IMR-90 (cell line): ENCODE measurements around the gene ARHGAP8. TPM values are rescaled to one million over a fixed set of nuclear protein-coding genes. Genes with fewer than 3 reads are reported as not detected.

Experiments
- ATAC-seq: fragments of 200-7000 bp; cut with Tn5 transposase; 2 replicates; pipeline ENCODE4 v1.9.1; 2020; ENCODE audit warnings: low read depth, mild to moderate bottlenecking, moderate library complexity
- BruUV-seq: library from RNA; stranded (reverse); fragments of 400-500 nt; replicated peaks from 2 replicates; lab custom pipeline; 2021; lab: Mats Ljungman, UMichigan
- CTCF ChIA-PET: fragments of 300-600 bp; formaldehyde crosslinking; extraction: SDS; loops from one replicate; lab custom pipeline; 2021; ENCODE audit warnings: antibody characterized with exemption; lab: Yijun Ruan, JAX
- POLR2A ChIA-PET: fragments of 300-600 bp; sonication (Branson Sonifier 250); formaldehyde crosslinking; loops from one replicate; lab custom pipeline; 2022; ENCODE audit warnings: antibody characterized with exemption; ENCODE audit not compliant: unreplicated experiment; lab: Charles Lee
- DNase-seq: peaks from one replicate; pipeline ENCODE4 v3.0.0; 2013
- H2AFZ ChIP-seq: replicated peaks from 2 replicates; pipeline ENCODE3; 2013; ENCODE audit warnings: low read length, mild to moderate bottlenecking; ENCODE audit not compliant: poor library complexity
- H2AK5ac ChIP-seq: 2 replicates; pipeline ENCODE4 v1.6.1; 2013; ENCODE audit warnings: low read depth, low read length, inconsistent platforms
- H2AK9ac ChIP-seq: replicated peaks from 2 replicates; pipeline ENCODE3; 2013; ENCODE audit warnings: mild to moderate bottlenecking, low read depth, low read length, moderate library complexity; ENCODE audit not compliant: poor library complexity
- H2BK120ac ChIP-seq: 2 replicates; pipeline ENCODE4 v1.6.1; 2013; ENCODE audit warnings: low read depth, low read length, inconsistent platforms
- H2BK15ac ChIP-seq: 3 replicates; pipeline ENCODE4 v1.6.1; 2013; ENCODE audit warnings: low read depth, low read length, inconsistent platforms
- H2BK20ac ChIP-seq: 2 replicates; pipeline ENCODE4 v1.6.1; 2013; ENCODE audit warnings: low read depth, mild to moderate bottlenecking, inconsistent platforms, low read length, moderate library complexity
- H2BK5ac ChIP-seq: 2 replicates; pipeline ENCODE4 v1.6.1; 2013; ENCODE audit warnings: mild to moderate bottlenecking, low read depth, low read length, inconsistent platforms; ENCODE audit not compliant: poor library complexity, severe bottlenecking
- H3K14ac ChIP-seq: replicated peaks from 2 replicates; pipeline ENCODE4 v1.6.1; 2013; ENCODE audit warnings: low read depth, low read length, inconsistent platforms
- H3K18ac ChIP-seq: 2 replicates; pipeline ENCODE4 v1.6.1; 2013; ENCODE audit warnings: low read depth, low read length, control low read depth
- H3K23ac ChIP-seq: 2 replicates; pipeline ENCODE4 v1.6.1; 2013; ENCODE audit warnings: low read depth, low read length, inconsistent platforms
- H3K27ac ChIP-seq: 2 replicates; pipeline ENCODE4 v1.5.1; 2013; ENCODE audit warnings: mild to moderate bottlenecking, control low read depth, low read length; ENCODE audit not compliant: insufficient read depth
- H3K27me3 ChIP-seq: 2 replicates; pipeline ENCODE4 v1.6.1; 2013; ENCODE audit warnings: low read length; ENCODE audit not compliant: control insufficient read depth, insufficient read depth
- H3K36me3 ChIP-seq: 2 replicates; pipeline ENCODE4 v1.6.1; 2013; ENCODE audit warnings: low read length, mixed read lengths; ENCODE audit not compliant: control insufficient read depth, insufficient read depth
- H3K4ac ChIP-seq: 2 replicates; pipeline ENCODE4 v1.6.1; 2013; ENCODE audit warnings: low read depth, low read length, inconsistent platforms
- H3K4me1 ChIP-seq: 2 replicates; pipeline ENCODE4 v1.6.1; 2013; ENCODE audit warnings: low read length, mixed read lengths; ENCODE audit not compliant: control insufficient read depth, insufficient read depth
- H3K4me2 ChIP-seq: 2 replicates; pipeline ENCODE4 v1.6.1; 2013; ENCODE audit warnings: low read depth, mild to moderate bottlenecking, control low read depth, low read length, moderate library complexity
- H3K4me3 ChIP-seq: 2 replicates; pipeline ENCODE4 v1.5.1; 2013; ENCODE audit warnings: low read depth, mild to moderate bottlenecking, control low read depth, low read length, moderate library complexity; ENCODE audit not compliant: insufficient read depth
- H3K56ac ChIP-seq: 2 replicates; pipeline ENCODE4 v1.6.1; 2013; ENCODE audit warnings: low read length, inconsistent platforms; ENCODE audit not compliant: insufficient read depth; ENCODE audit errors: extremely low read depth
- H3K79me1 ChIP-seq, 2 experiments: 2 replicates each; pipeline ENCODE4 v1.6.1; 2013; ENCODE audit warnings: low read length in 2 of 2, inconsistent platforms in 1 of 2, low read depth in 1 of 2
- H3K9ac ChIP-seq: 2 replicates; pipeline ENCODE4 v1.6.1; 2013; ENCODE audit warnings: low read depth, low read length, control low read depth
- H3K9me1 ChIP-seq: 2 replicates; pipeline ENCODE4 v1.6.1; 2013; ENCODE audit warnings: low read length, inconsistent platforms; ENCODE audit not compliant: insufficient read depth
- H3K9me3 ChIP-seq: 2 replicates; pipeline ENCODE4 v1.6.1; 2013; ENCODE audit warnings: low read length; ENCODE audit not compliant: control insufficient read depth, insufficient read depth
- H4K20me1 ChIP-seq: 2 replicates; pipeline ENCODE4 v1.6.1; 2013; ENCODE audit warnings: low read length, inconsistent platforms; ENCODE audit not compliant: insufficient read depth
- H4K5ac ChIP-seq: 2 replicates; pipeline ENCODE4 v1.6.1; 2013; ENCODE audit warnings: mild to moderate bottlenecking, low read depth, low read length, control low read depth
- H4K8ac ChIP-seq, 2 experiments: 2 replicates each; pipeline ENCODE4 v1.6.1; 2013; ENCODE audit warnings: low read depth in 2 of 2, low read length in 2 of 2, control low read depth in 1 of 2, inconsistent platforms in 1 of 2
- H4K91ac ChIP-seq: 2 replicates; pipeline ENCODE4 v1.6.1; 2013; ENCODE audit warnings: low read depth, low read length, inconsistent platforms; ENCODE audit not compliant: insufficient read depth
- FOS ChIP-seq: fragments of 150-350 bp; IDR thresholded peaks from 2 replicates; pipeline ENCODE4 v1.6.1; 2016; ENCODE audit warnings: low read depth, low read length
- MAFK ChIP-seq: IDR thresholded peaks from 2 replicates; pipeline ENCODE4 v1.6.1; 2012; ENCODE audit warnings: low read depth, low read length, improper control_type of control experiment
- WGBS, 2 experiments: methylation state at CpG; one replicate each; pipeline versions ENCODE4 v1.1.5 to v1.1.7; 2013; ENCODE audit warnings: missing lambda C conversion rate in 2 of 2; ENCODE audit not compliant: insufficient read length in 1 of 2; ENCODE audit errors: extremely low coverage in 2 of 2; 5-methylcytosine and 5-hydroxymethylcytosine counted together
- dilution Hi-C: fragments of 300-500 bp; cut with HindIII; formaldehyde crosslinking; loops from one replicate; pipeline ENCODE4 v1.14.3; 2018; ENCODE audit warnings: low sequenced_read_pairs; ENCODE audit not compliant: unreplicated experiment
- in situ Hi-C: fragments of 300-500 bp; cut with MboI; formaldehyde crosslinking; loops from 3 replicates; pipeline ENCODE4 v1.14.3; 2019; ENCODE audit warnings: low sequenced_read_pairs, inconsistent platforms, mixed read lengths
- intact Hi-C: fragments of 100-400 bp; cut with micrococcal nuclease; formaldehyde crosslinking; loops from 2 replicates; pipeline ENCODE4 v1.10.0; 2022
- polyA plus RNA-seq, 3 experiments: library from polyadenylated mRNA; depleted of rRNA; stranded (reverse); fragments of >200 nt; gene quantifications; 2 replicates each; pipeline ENCODE4 v1.2.3, GENCODE V29; 2012; ENCODE audit warnings: low replicate concordance in 1 of 3
- total RNA-seq: library from RNA; depleted of rRNA; stranded (reverse); fragments of >200 nt; gene quantifications from 2 replicates; pipeline ENCODE4 v1.2.3, GENCODE V29; 2012

The ARHGAP8 gene
- total and polyA plus RNA-seq, 2 of the 4 experiments (the other 2 are of a cell fraction), result 0.18 to 0.21 TPM

- TF ChIP-seq MAFK (peak; percentile 62; the same call in 1 of the 2 replicates), FOS (no peak)
- Histone ChIP-seq H2BK15ac (no peak overlapping the region), H3K27me3 (peaks cover 22% of the 10 kb centered on the region), H4K20me1 (no peaks in the 10 kb centered on the region), H4K5ac (no peak overlapping the region), H3K14ac (no peak overlapping the region), H2AK5ac (no peak overlapping the region), H3K4me3 (no peak overlapping the region), H3K27ac (no peak overlapping the region), H3K18ac (no peak overlapping the region), H3K9me1 (no peaks in the 10 kb centered on the region), H3K9me3 (no peaks in the 10 kb centered on the region), H2BK120ac (no peak overlapping the region), H3K4ac (no peak overlapping the region), H3K9ac (no peak overlapping the region), H3K56ac (no peak overlapping the region), H3K4me1 (no peaks in the 10 kb centered on the region), H3K79me1 (no peaks in the 10 kb centered on the region), H3K36me3 (no peaks in the 10 kb centered on the region), H3K4me2 (no peak overlapping the region), H4K8ac (no peak overlapping the region), H2AK9ac (no peak overlapping the region), H2BK5ac (no peak overlapping the region), H4K91ac (no peak overlapping the region), H2AFZ (no peak overlapping the region), H2BK20ac (no peak overlapping the region), H3K23ac (no peak overlapping the region)
- BruUV-seq, result no TSS peak
- intact Hi-C loops (no loop called here), dilution Hi-C loops (no loop called here), in situ Hi-C loops (loop anchor here (10.0 kb wide), 2 partner anchors 62 to 272 kb away; no protein-coding TSS in a partner anchor)
- DNase-seq (no peak), ATAC-seq (no peak)
- 42% methylated on average over 11 of the region's 13 CpGs; no CpG with 5 or more reads in 1 of the 2 experiments for WGBS, 2 experiments
- ChIA-PET POLR2A (no interaction called here), CTCF (no interaction called here)
These were observed 70.2 kb downstream of the ARHGAP8 start for GRCh38 chr22:44822534-44822933.
